Keratinocyte (primary cell): ENCODE measurements around the gene PDE10A.

ENCODE experiments used
- CTCF ChIP-seq, 3 experiments: IDR thresholded peaks in 1 of 3; conservative IDR thresholded peaks in 1 of 3; optimal IDR thresholded peaks in 1 of 3; 2 replicates in 2 of 3; 3 replicates in 1 of 3; pipeline versions ENCODE3 to v1.5.1; 2011; ENCODE audit warnings: low read length in 3 of 3, mild to moderate bottlenecking in 3 of 3, moderate library complexity in 2 of 3, control low read depth in 1 of 3, inconsistent platforms in 1 of 3; ENCODE audit not compliant: insufficient read depth in 2 of 3; ENCODE audit errors: extremely low read depth in 1 of 3
- EZH2 ChIP-seq: IDR thresholded peaks from one replicate; pipeline ENCODE4 v1.6.1; 2012; ENCODE audit warnings: inconsistent platforms, mild to moderate bottlenecking, low read length, moderate library complexity

- no peak for TF ChIP-seq CTCF (optimal IDR thresholded peaks at IDR 0.05 in 1 of 3, IDR thresholded peaks at IDR 0.05 in 1 of 3, conservative IDR thresholded peaks at IDR 0.05 in 1 of 3; ENCODE audit: extremely low read depth in 1 of 3, insufficient read depth in 2 of 3, low read length in 3 of 3)
- TF ChIP-seq EZH2: no peak
These were observed 245.7 kb downstream of the PDE10A start for GRCh38 chr6:165417278-165417865.
